ENCODE data around the gene ZNF365. TPM values are rescaled to one million over a fixed set of nuclear protein-coding genes. Genes with fewer than 3 reads are reported as not detected.
A peak's percentile ranks its signal among the peaks of the same experiment; 100 is the strongest.

ZNF365 gene
- total RNA-seq, 1 donor from 2014 or later = 0.26 TPM

GRCh38 chr10:62373639-62373994 is 552 bp upstream of the ZNF365 start:
- TF ChIP-seq EZH2 (IDR thresholded peaks at IDR 0.05) (no peak), CTCF (IDR thresholded peaks at IDR 0.05) (no peak), EZH2phosphoT487 (IDR thresholded peaks at IDR 0.05) (no peak)
- Mint-ChIP-seq H3K9me3 (no peaks in the 10 kb centered on the region), H3K36me3 (no peaks in the 10 kb centered on the region), H3K27me3 (ENCODE audit: insufficient read depth, low read depth) (peaks cover 5% of the 10 kb centered on the region), H3K27ac (no peak overlapping the region), H3K4me3 (peak overlapping the region; percentile 91), H3K4me1 (peaks cover 7% of the 10 kb centered on the region)
- Histone ChIP-seq H3K79me2 (ENCODE audit: low read depth) (no peaks in the 10 kb centered on the region), H3K27me3 (peaks cover 44% of the 10 kb centered on the region), H3K4me3 (peak overlapping the region; percentile 64), H2AFZ (replicated peaks) (peak overlapping the region; percentile 92), H3K4me1 (no peaks in the 10 kb centered on the region), H3K36me3 (no peaks in the 10 kb centered on the region), H3K27ac (no peak overlapping the region), H3K9ac (no peak overlapping the region), H3K4me2 (peak overlapping the region; percentile 80), H3K9me3 (ENCODE audit: low read depth) (no peaks in the 10 kb centered on the region), H4K20me1 (ENCODE audit: low read depth) (no peaks in the 10 kb centered on the region), H3F3A (ENCODE audit: low read depth) (peaks cover 18% of the 10 kb centered on the region)
- no peak for DNase-seq (ENCODE audit: low spot score)

- Histone ChIP-seq H3K27me3 (peaks cover 44% of the 10 kb centered on the region), H3K9ac (no peak overlapping the region), H3K9me3 (ENCODE audit: low read depth) (no peaks in the 10 kb centered on the region), H3K4me3 (peak overlapping the region; percentile 64), H3K27ac (no peak overlapping the region), H3K79me2 (ENCODE audit: low read depth) (no peaks in the 10 kb centered on the region), H3K4me1 (no peaks in the 10 kb centered on the region), H2AFZ (replicated peaks) (peak overlapping the region; percentile 92), H3K36me3 (no peaks in the 10 kb centered on the region), H3F3A (ENCODE audit: low read depth) (peaks cover 15% of the 10 kb centered on the region), H4K20me1 (ENCODE audit: low read depth) (no peaks in the 10 kb centered on the region), H3K4me2 (peak overlapping the region; percentile 80)
- peak overlapping the region; percentile 85 for H3K4me3 Mint-ChIP-seq
- peaks cover 5% of the 10 kb centered on the region for H3K27me3 Mint-ChIP-seq (ENCODE audit: insufficient read depth, low read depth)
- H3K4me1 Mint-ChIP-seq = peaks cover 7% of the 10 kb centered on the region
- H3K27ac Mint-ChIP-seq = peak overlapping the region; percentile 7
- DNase-seq (ENCODE audit: low spot score) = no peak
- H3K36me3 Mint-ChIP-seq = no peaks in the 10 kb centered on the region
- no peaks in the 10 kb centered on the region for H3K9me3 Mint-ChIP-seq
- TF ChIP-seq CTCF (IDR thresholded peaks at IDR 0.05) (no peak), EZH2 (IDR thresholded peaks at IDR 0.05) (no peak), EZH2phosphoT487 (IDR thresholded peaks at IDR 0.05) (no peak)
Measured at GRCh38 chr10:62374862-62375710, 917 bp downstream of the ZNF365 start.

- Mint-ChIP-seq H3K4me1 (peaks cover 11% of the 10 kb centered on the region), H3K36me3 (no peaks in the 10 kb centered on the region), H3K4me3 (no peak overlapping the region), H3K9me3 (no peaks in the 10 kb centered on the region), H3K27ac (no peak overlapping the region), H3K27me3 (ENCODE audit: insufficient read depth, low read depth) (peaks cover 5% of the 10 kb centered on the region)
- Histone ChIP-seq H4K20me1 (ENCODE audit: low read depth) (no peaks in the 10 kb centered on the region), H3K4me2 (no peak overlapping the region), H3K27me3 (peaks cover 44% of the 10 kb centered on the region), H3K4me1 (no peaks in the 10 kb centered on the region), H2AFZ (replicated peaks) (no peak overlapping the region), H3K9ac (no peak overlapping the region), H3K27ac (no peak overlapping the region), H3K9me3 (ENCODE audit: low read depth) (no peaks in the 10 kb centered on the region), H3K79me2 (ENCODE audit: low read depth) (no peaks in the 10 kb centered on the region), H3K4me3 (no peak overlapping the region), H3F3A (ENCODE audit: low read depth) (peaks cover 13% of the 10 kb centered on the region), H3K36me3 (no peaks in the 10 kb centered on the region)
- TF ChIP-seq EZH2phosphoT487 (IDR thresholded peaks at IDR 0.05) (no peak), EZH2 (IDR thresholded peaks at IDR 0.05) (no peak), CTCF (IDR thresholded peaks at IDR 0.05) (no peak)
- DNase-seq (ENCODE audit: low spot score) = no peak
Measured at GRCh38 chr10:62376071-62377025, 2.2 kb downstream of the ZNF365 start.
